GM19043 (cell line): ENCODE results near the gene SAPCD1.
"Not testable (repeated sequence)": the region's sequence is repeated elsewhere in the genome, so short reads cannot be mapped to it uniquely, and the experiment has no call there.

Experiments used
- ATAC-seq: cut with Tn5 transposase; IDR thresholded peaks from one replicate; pipeline ENCODE4 v1.9.1; 2021; ENCODE audit warnings: low read depth; ENCODE audit not compliant: unreplicated experiment

SAPCD1 gene

DNA sequence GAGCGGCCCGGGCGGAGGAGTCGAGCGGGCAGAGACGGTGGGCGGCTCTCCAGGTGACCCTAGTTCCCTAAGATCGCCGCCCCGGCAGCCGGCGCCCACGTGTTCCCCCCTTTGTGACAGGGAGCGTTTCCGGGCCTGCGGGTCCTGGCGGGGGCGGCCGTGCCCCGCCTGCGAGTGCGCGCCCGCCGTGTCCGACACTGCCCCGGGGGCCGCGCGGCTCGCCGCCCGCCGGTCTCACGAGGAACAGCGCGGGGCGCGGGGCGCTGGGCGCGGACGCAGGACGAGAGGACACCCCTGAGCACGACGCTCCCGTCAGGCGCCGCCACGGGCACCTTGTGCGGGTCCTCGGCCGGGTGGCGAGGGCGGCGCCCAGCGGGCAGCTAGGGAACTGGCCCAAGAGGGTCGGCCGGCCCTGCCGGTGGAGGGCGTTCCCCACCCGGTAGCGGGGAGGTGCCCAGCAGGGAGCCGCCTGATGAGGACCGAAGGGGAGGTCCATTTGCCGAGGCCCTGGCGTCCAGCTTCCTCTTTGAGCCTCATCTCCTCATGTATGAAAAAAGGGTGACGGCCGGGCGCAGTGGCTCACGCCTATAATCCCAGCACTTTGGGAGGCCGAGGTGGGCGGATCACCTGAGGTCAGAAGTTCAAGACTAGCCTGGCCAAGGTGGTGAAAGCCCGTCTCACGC lies 33.3 kb downstream of the SAPCD1 start, which contains the start of gene VARS1:
TSS of gene VARS1 (minus strand) at position 137 of the 683 bp plus-strand sequence. CDS start 535 bp downstream, outside the sequence.
- no peak for ATAC-seq

DNA sequence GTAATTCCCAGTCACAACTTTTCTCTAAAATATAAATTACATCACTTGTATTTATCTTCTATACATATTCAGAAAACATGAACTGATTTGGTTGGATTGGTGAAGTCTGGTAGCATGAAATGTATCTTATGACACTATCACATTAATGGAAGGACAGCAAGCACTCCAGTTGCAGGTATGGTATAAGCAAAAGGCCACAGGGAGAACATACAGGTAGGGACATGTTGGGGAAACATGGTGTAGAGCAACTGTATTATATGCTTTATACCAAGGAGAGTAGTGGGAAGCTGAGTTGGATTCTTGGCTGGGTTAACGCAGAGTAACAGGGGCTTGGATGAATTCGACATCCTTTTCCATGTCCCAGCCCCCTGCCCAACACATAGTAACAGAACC lies 34.5 kb downstream of the SAPCD1 start:
- ATAC-seq: no peak

DNA sequence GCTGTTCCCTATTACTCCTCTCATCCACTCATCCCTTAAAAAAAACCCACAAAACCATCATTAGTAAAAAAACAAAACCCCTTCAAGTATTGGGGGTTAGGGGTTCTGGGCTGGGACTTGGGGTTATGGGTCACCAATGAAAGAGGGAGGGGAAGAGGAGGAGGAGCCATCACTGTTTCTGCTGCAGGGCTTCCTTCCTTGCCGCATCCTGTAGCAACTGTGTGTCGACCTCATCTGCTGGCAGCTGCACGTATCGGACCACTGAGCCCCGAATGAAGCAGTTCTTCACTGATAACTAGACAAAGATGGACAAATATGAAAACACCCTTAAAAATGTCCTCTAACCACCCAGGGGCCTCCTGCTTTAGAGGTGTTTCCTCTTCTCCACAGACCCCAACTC lies 35.1 kb downstream of the SAPCD1 start:
- no peak for ATAC-seq

DNA sequence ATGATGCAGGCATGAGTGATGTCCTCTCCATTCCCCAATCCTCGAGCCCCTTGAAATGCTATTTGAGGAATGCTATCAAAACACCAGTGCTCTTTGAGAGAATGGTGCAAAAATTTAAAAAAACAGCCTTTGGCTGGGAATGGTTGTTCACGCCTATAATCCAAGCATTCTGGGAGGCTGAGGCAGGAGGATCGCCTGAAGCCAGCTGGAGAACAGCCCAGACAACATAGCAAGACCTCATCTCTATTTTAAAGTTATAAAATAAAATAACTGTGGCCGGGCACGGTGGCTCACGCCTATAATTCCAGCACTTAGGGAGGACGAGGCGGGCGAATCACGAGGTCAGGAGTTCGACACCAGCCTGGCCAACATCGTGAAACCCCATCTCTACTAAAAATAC lies 37.3 kb downstream of the SAPCD1 start:
- no peak for ATAC-seq

DNA sequence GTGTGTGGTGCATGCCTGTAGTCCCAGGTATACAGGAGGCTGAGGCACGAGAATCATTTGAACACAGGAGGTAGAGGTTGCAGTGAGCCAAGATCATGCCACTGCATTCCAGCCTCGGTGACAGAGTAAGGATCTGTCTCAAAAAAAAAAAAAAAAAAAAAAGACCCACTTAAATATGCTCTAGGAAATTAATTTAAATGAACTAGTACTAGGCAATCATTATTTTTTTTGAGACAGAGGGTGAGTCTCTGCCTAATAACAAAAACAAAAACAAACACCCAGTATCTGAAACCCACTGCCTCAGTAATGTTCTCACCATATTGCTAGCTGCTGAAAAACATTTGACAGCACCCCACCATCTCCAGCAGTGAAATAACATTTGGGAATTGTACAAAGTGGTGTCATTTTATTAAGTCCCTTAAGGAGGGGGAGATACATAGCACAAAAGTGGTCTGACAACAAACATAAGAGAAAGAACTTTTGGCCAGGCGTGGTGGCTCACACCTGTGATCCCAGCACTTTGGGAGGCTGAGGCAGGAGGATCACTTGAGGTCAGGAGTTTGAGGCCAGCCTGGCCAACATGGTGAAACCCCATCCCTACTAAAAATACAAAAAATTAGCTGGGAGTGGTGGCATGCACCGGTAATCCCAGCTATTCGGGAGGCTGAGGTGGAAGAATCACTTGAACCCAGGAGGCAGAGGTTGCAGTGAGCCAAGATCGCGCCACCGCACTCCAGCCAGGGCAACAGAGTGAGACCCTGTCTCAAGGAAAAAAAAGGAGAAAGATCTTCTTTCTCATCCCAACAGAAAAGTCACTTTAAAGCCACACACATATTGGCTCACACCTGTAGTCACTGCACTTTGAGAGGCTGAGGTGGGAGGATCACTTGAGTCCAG lies 38.8 kb downstream of the SAPCD1 start:
- ATAC-seq: not testable (repeated sequence)

DNA sequence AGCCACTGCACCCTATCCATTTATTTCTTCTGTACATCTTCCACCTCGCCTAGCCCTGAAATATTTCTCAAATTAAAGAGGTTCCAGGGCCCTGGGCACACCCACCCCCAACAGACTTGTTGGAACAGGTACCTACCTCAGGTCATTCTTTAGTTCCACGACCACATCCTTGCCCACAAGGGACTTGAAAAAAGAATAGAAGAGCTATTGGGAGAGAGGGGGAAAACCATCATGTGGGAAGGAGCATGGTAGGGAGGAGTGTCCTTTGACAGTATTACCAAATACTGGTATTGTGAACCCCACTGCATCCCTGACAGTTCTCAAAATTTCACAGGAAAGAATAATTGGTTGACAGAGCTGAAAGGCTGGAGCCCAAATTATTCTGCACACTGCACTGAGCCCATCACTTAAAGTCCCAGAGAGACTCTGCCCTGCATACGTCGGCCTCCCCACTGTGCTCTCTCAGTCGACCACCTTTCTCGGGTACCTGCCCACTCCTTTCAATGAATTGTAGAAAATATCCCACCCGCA lies 43.5 kb downstream of the SAPCD1 start:
- no peak for ATAC-seq

DNA sequence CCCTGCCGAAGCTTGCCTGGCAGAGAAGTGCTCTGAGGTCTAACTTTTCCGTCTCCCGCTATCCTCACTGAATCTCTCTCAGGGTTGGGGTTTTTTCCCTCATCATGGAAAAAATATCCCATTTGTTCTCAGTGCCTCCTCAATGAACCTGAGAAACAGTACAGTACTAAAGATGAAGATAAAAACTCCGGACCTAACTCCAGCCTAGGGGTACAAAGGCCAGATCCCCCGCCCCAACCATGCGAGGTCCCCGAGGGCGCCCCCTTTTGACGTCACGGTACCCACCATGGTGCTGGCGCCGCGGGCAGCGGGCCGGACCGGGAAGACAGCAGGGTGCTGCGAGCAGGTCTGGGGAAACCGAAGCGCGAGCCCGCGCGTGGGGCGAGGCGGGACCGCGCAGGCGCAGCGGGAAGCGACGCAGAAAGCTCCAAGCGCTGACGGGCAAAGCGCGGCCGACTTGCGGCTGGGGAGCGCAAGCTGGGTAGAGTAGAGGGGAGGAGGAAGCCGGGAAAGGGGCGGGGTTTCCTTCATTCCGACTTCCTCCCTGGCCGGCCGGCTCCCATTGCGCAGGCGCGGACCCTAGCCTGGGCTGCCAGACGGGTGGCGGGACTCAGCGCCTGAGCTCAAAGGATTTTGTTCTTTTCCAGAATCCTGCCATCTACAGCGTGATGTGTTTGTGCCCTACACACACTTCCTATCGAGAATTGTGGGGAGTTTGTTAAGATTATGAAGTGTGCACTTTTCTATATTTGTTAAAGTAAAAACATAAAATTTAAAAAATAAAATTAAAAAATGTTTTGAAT lies 44.2 kb downstream of the SAPCD1 start, which contains the start of gene LSM2:
TSS of gene LSM2 (minus strand) at position 497 of the 803 bp plus-strand sequence. CDS start at position 288, 209 bp downstream.
- peak; percentile 81 for ATAC-seq

DNA sequence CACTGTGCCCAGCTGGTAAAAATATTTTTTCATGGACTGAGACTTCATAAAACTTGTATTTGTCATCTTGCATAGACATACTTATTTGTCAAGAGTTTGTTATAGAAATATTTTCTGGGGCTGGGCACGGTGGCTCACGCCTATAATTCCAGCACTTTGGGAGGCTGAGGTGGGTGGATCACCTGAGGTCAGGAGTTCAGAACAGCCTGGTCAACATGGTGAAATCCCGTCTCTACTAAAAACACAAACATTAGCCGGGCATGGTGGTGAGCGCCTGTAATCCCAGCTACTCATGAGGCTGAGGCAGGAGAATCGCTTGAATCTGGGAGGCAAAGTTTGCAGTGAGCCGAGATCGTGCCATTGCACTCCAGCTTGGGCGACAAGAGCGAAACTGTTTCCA lies 46.1 kb downstream of the SAPCD1 start:
- ATAC-seq: not testable (repeated sequence)

DNA sequence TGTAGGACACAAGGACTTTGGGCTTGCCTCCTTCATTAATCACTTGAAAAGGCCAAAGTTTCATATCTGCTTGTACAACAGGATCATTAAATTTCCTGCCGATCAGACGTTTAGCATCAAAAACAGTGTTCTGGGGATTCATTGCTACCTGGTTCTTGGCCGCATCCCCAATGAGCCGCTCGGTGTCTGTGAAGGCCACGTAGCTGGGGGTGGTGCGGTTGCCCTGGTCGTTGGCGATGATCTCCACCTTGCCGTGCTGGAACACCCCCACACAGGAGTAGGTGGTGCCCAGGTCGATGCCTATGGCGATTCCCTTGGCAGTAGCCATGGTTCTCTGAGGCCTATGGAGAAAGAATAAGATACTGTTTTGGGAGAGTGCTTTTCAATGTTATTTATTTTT lies 49.2 kb downstream of the SAPCD1 start:
- no peak for ATAC-seq

DNA sequence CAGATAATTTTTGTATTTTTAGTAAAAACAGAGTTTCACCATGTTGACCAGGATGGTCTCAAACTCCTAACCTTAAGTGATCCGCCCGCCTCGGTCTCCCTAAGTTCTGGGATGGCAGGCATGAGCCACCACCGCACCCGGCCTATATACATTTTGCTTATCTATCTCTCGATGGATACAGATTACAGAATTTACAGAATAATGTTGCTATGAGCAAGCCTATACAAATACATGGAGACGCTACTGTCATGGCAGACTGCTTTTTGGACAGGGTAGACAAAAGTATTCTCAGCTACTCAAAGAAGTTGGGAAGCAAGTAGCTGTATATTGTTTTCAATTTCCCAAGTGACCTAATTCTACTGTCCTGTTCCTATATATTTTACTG lies 51.0 kb downstream of the SAPCD1 start:
- no peak for ATAC-seq
